Karpas-422 (cell line): ENCODE results near the gene RGL3. TPM values are rescaled to one million over a fixed set of nuclear protein-coding genes. Genes with fewer than 3 reads are reported as not detected.

Source experiments
- DNase-seq: peaks from one replicate; pipeline ENCODE4 v3.0.0-alpha.2; 2015
- H2AFZ ChIP-seq: fragments of 200-600 bp; sonication (generic); 2 replicates; pipeline ENCODE4 v1.6.1; 2014; ENCODE audit warnings: antibody characterized with exemption, low read length, mixed read lengths
- H3K27ac ChIP-seq: fragments of 200-600 bp; sonication (generic); 2 replicates; pipeline ENCODE4 v1.5.1; 2014; ENCODE audit warnings: mild to moderate bottlenecking, low read length, moderate library complexity
- H3K27me3 ChIP-seq: fragments of 200-600 bp; sonication (generic); 2 replicates; pipeline ENCODE4 v1.6.1; 2014; ENCODE audit warnings: low read length, mixed read lengths
- H3K36me3 ChIP-seq: fragments of 200-600 bp; sonication (generic); 2 replicates; pipeline ENCODE4 v1.6.1; 2014; ENCODE audit warnings: low read length, mixed read lengths; ENCODE audit not compliant: insufficient read depth
- H3K4me1 ChIP-seq: fragments of 200-600 bp; sonication (generic); 2 replicates; pipeline ENCODE4 v1.6.1; 2014; ENCODE audit warnings: mild to moderate bottlenecking, low read length, mixed read lengths
- H3K4me2 ChIP-seq: fragments of 200-600 bp; sonication (generic); 2 replicates; pipeline ENCODE4 v1.6.1; 2014; ENCODE audit warnings: low read length, low read depth, mild to moderate bottlenecking; ENCODE audit not compliant: poor library complexity, severe bottlenecking
- H3K4me3 ChIP-seq: fragments of 200-600 bp; sonication (generic); 2 replicates; pipeline ENCODE4 v1.5.1; 2014; ENCODE audit warnings: mild to moderate bottlenecking, antibody characterized with exemption, low read length, mixed read lengths
- H3K79me2 ChIP-seq: fragments of 200-600 bp; sonication (generic); 2 replicates; pipeline ENCODE4 v1.6.1; 2014; ENCODE audit warnings: mild to moderate bottlenecking, low read length, mixed read lengths
- H3K9ac ChIP-seq: fragments of 200-600 bp; sonication (generic); 2 replicates; pipeline ENCODE4 v1.6.0; 2014; ENCODE audit warnings: low read length
- H3K9me2 ChIP-seq: fragments of 200-600 bp; sonication (generic), shearing (Covaris generic); replicated peaks from 2 replicates; pipeline ENCODE4 v1.6.0; 2014; ENCODE audit warnings: mild to moderate bottlenecking, low read length, moderate library complexity; ENCODE audit not compliant: insufficient read depth
- H3K9me3 ChIP-seq: fragments of 300-700, 200-600 bp; sonication (generic); 2 replicates; pipeline ENCODE4 v1.6.1; 2014; ENCODE audit warnings: low read length, mixed read lengths
- H4K20me1 ChIP-seq: fragments of 200-600 bp; sonication (generic); 2 replicates; pipeline ENCODE4 v1.6.1; 2014; ENCODE audit warnings: mild to moderate bottlenecking, antibody characterized with exemption, low read length, low read depth; ENCODE audit not compliant: insufficient read depth
- total RNA-seq: library from RNA; depleted of rRNA; stranded (reverse); fragments of >200 nt; shearing (Covaris generic); gene quantifications from 2 replicates; pipeline ENCODE4 v1.2.3, GENCODE V29; 2014; ENCODE audit warnings: low replicate concordance

Gene RGL3
- total RNA-seq, 1 experiment from 2014 or later, result not detected

DNA sequence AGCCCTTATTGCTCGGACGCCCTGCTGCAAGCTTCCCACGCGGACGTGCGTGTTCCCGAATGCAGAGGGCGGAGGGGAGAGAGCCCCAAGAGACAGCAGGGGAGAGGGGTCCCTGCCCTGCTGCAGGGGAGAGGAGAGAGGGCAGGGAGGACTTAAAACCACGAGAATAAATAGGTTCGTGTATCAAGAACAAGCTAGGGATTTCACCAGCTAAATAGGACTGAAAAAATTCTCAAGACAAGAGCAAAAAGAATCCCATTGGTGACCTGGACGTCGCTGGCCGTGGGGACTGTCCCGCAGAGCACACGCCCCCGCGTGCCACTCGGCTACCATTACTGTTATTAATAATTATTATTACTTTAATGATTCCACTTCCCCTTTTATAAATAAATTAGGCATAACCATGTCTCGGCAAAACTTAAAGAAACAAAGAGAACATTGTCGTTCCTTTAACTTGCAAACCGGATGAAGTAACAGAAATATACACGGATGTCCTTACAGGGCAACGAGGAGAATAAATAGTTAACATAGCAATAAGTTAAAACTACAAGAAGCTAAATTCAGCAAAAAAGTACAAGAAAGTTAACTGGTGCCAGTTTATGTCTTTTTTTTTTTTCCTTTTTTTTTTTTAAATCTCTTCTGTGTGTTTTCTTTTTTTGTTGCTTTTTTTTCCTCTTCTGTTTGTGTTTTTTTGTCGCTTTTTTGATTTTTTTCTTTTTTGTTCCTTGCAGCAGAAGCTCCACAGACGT, 32.9 kb upstream of the RGL3 start:
- Histone ChIP-seq H3K9me3 (no peaks in the 10 kb centered on the region), H3K9me2 (no peaks in the 10 kb centered on the region), H3K27ac (peak overlapping the region; percentile 58), H4K20me1 (no peaks in the 10 kb centered on the region), H2AFZ (0 out of 2 replicates have a peak overlapping the region, but pooled peaks have one; percentile 54), H3K27me3 (no peaks in the 10 kb centered on the region), H3K4me1 (peaks cover 19% of the 10 kb centered on the region), H3K4me2 (peak overlapping the region; percentile 63), H3K79me2 (no peaks in the 10 kb centered on the region), H3K9ac (peak overlapping the region; percentile 54), H3K36me3 (no peaks in the 10 kb centered on the region; the same call in 1 of the 2 replicates), H3K4me3 (peak overlapping the region; percentile 38; the same call in 1 of the 2 replicates)
- DNase-seq, result peak; percentile 64

DNA sequence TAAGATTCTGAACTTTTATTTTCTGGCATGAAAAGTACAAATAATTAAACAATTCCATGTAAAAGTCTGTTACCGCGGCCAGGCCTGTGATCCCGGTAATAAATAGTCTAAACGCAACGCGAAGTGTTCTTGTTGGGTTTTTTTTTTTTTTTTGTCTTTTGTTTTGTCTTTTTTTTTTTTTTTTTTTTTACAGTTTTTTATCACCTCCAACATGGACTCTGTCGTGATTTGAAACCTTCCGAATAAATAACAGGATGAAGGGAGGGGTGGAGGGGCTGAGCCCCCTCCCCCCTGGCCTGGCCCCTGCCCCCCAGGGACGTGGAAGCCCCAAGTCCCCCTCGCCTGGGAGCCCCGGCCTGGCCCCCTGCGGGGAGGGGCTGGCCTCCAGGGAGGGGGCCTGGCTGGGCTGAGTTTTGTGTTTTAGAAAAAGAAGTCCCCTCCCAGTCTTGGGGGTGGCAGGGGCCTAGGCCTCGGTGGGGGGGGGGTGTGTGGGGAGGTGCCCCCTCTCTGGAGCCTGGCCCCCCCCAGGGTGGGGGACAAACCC, 32.3 kb upstream of the RGL3 start:
- Histone ChIP-seq H3K79me2 (no peaks in the 10 kb centered on the region), H3K27ac (peak overlapping the region; percentile 58; the same call in 1 of the 2 replicates), H3K9me3 (no peaks in the 10 kb centered on the region), H3K4me2 (peak overlapping the region; percentile 63), H3K9ac (peak overlapping the region; percentile 54), H3K27me3 (no peaks in the 10 kb centered on the region), H3K36me3 (no peaks in the 10 kb centered on the region; the same call in 1 of the 2 replicates), H3K4me1 (peaks cover 19% of the 10 kb centered on the region), H3K4me3 (peak overlapping the region; percentile 38; the same call in 1 of the 2 replicates), H2AFZ (no peak overlapping the region), H4K20me1 (no peaks in the 10 kb centered on the region), H3K9me2 (no peaks in the 10 kb centered on the region)
- DNase-seq, result no peak

DNA sequence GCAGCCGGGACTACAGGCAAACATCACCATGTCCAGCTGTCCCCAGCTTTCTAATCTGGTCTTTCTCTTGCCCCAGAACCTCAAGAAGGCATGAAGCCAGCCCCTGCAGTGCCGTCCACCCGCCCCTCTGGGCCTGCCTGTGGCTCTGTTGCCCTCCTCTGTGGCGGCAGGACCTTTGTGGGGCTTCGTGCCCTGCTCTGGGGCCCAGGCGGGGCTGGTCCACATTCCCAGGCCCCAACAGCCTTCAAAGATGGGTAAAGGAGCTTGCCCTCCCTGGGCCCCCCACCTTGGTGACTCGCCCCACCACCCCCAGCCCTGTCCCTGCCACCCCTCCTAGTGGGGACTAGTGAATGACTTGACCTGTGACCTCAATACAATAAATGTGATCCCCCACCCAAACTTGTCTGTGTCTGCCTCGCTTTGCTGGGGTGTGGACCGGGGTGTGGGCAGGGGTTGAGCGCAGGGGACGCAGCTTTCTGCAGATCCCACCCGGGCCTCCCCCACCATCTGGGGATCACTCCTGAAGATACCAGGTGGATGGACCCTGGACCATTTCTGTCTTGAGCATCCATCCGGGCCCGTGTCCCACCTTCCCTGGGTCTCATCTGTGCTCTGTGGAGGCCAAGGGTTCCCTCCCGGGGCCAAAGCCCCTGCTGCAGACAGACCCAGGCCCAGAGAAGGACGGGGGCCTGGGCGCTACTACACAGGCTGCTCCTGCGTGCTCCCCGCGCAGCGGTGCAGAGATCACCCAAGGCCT, 31.6 kb upstream of the RGL3 start:
- Histone ChIP-seq H3K4me2 (peak overlapping the region; percentile 63), H3K4me1 (peaks cover 19% of the 10 kb centered on the region), H3K27ac (no peak overlapping the region), H3K9me3 (no peaks in the 10 kb centered on the region), H3K9me2 (no peaks in the 10 kb centered on the region), H2AFZ (no peak overlapping the region), H3K27me3 (no peaks in the 10 kb centered on the region), H3K4me3 (no peak overlapping the region), H3K79me2 (no peaks in the 10 kb centered on the region), H4K20me1 (no peaks in the 10 kb centered on the region), H3K9ac (no peak overlapping the region), H3K36me3 (no peaks in the 10 kb centered on the region; the same call in 1 of the 2 replicates)
- no peak for DNase-seq

DNA sequence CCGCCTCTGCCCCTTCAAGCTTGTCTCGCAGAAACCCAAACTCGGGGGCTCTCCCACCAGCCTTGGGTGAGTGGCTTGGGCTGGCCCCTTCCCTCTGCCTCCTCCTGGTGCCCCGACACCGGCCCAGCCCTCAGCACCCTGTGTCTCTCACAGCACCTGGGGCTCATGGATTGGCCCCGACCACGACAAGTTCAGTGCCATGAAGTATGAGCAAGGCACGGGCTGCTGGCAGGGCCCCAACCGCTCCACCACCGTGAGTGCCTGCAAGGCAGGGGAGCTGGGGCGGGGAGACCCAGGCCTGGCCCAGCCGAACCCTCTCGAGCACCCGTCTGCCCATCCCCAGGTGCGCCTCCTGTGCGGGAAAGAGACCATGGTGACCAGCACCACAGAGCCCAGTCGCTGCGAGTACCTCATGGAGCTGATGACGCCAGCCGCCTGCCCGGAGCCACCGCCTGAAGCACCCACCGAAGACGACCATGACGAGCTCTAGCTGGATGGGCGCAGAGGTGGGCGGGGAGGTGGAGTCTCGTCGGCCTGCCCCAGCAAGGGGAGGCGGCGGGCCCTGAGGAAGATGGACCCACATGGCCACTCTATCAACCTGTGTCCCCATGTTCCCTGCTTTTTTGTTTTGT, 29.9 kb upstream of the RGL3 start:
- H3K4me1 ChIP-seq, result peaks cover 19% of the 10 kb centered on the region
- no peaks in the 10 kb centered on the region for H3K27me3 ChIP-seq
- H4K20me1 ChIP-seq, result no peaks in the 10 kb centered on the region
- no peaks in the 10 kb centered on the region; the same call in 1 of the 2 replicates for H3K36me3 ChIP-seq
- no peak overlapping the region for H3K4me2 ChIP-seq
- no peak overlapping the region for H3K4me3 ChIP-seq
- no peaks in the 10 kb centered on the region for H3K9me2 ChIP-seq
- no peaks in the 10 kb centered on the region for H3K79me2 ChIP-seq
- H3K9me3 ChIP-seq, result no peaks in the 10 kb centered on the region
- no peak overlapping the region for H3K9ac ChIP-seq
- no peak overlapping the region for H2AFZ ChIP-seq
- DNase-seq, result peak; percentile 36
- no peak overlapping the region for H3K27ac ChIP-seq

DNA sequence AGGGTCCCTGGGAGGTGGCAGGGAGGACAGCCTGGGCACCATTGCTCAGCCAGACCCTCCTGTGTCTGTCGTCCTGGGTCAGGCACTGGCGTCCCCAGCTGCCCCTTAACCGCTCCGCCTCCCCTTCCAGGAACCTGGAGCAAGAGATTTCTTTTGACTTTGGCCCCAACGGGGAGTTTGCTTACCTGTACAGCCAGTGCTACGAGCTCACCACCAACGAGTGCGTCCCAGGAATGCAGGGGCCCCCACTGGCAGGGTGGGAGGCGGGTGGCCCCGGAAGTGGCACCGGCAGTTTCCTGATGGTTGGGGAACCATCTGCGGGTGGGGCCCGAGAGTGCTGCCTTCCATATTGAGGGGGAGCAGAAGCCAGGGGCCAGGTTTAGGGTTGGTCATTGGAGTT, 29.3 kb upstream of the RGL3 start:
- H3K79me2 ChIP-seq, result no peaks in the 10 kb centered on the region

DNA sequence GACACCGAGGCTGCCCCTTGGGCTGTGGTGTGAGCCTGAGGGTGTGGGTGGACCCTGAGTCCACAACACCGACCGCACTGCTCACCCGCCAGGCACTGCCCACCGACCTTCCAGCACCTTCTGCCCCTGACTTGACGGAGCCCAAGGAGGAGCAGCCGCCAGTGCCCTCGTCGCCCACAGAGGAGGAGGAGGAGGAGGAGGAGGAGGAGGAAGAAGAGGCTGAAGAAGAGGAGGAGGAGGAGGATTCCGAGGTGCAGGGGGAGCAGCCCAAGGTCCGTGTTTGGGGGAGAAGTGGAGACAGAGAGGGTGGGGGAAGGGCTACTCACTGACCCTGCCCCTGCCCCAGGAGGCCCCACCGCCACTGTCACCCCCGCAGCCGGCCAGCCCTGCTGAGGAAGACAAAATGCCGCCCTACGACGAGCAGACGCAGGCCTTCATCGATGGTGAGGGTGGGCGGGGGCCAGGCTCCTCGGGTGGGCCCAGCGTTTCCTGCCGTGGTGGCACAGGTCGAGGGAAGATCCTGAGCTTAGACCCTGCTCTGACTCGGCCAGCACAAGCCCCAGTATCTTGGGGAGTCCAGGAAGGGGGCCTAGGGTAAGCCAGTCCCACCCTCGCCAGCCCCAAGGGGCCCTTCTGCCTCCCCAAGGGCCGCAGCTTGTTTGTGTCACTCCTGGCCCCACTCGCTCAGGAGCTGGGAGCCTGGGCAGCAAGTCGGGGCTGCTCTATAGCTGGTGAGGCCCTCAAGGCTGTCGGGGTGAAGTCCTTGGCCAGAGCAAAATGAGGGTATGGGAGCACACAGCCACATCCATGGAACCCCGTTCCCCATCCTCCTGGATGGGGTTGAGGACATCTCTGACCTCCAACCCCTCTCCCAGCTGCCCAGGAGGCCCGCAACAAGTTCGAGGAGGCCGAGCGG, 28.5 kb upstream of the RGL3 start:
- no peak for DNase-seq
- Histone ChIP-seq H3K27ac (no peak overlapping the region), H3K4me2 (no peak overlapping the region), H3K27me3 (no peaks in the 10 kb centered on the region), H3K36me3 (no peaks in the 10 kb centered on the region; the same call in 1 of the 2 replicates), H3K4me1 (peaks cover 19% of the 10 kb centered on the region), H3K9me3 (no peaks in the 10 kb centered on the region), H2AFZ (no peak overlapping the region), H3K79me2 (no peaks in the 10 kb centered on the region), H3K9ac (no peak overlapping the region), H3K9me2 (no peaks in the 10 kb centered on the region), H3K4me3 (no peak overlapping the region), H4K20me1 (no peaks in the 10 kb centered on the region)

More for the DNA sequence above, 29.3 kb upstream of the RGL3 start:
- H3K9ac ChIP-seq, result no peak overlapping the region
- no peak for DNase-seq
- H3K4me2 ChIP-seq, result no peak overlapping the region
- no peaks in the 10 kb centered on the region; the same call in 1 of the 2 replicates for H3K36me3 ChIP-seq
- H3K9me2 ChIP-seq, result no peaks in the 10 kb centered on the region
- no peak overlapping the region for H3K4me3 ChIP-seq
- H3K27me3 ChIP-seq, result no peaks in the 10 kb centered on the region
- no peak overlapping the region for H3K27ac ChIP-seq
- no peak overlapping the region for H2AFZ ChIP-seq
- no peaks in the 10 kb centered on the region for H4K20me1 ChIP-seq
- no peaks in the 10 kb centered on the region for H3K9me3 ChIP-seq
- H3K4me1 ChIP-seq, result peaks cover 19% of the 10 kb centered on the region

DNA sequence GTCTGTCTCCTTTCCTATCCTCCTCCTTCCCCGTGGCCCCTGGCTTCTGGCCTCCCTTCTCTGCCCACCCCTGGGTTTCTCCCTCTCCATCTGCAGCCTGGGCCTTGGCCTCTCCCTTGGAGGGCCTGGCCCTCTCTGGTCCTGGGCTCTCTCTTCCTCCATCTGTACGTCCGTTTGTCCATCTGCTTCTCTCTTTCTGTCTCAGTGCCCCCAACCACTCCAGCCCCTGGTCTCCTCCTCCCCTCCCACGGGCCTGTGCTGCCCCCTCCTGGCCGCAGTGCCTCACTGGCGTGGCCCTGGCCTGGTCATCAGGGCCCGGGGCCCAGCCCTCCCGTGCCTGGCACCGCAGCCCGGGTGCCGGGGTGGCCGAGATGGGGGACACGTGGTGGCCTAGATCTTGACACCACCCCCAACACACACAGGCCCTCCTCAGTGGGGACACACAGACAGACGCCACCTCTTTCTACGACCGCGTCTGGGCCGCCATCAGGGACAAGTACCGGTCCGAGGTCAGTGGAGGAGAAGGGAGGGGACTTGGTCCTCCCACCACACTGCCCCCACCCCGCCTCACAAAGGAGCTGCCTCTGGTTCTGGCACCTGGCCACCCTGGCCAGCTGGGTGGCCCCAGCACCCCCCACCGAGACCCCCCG, 27.7 kb upstream of the RGL3 start:
- Histone ChIP-seq H3K4me2 (no peak overlapping the region), H3K4me1 (peaks cover 11% of the 10 kb centered on the region), H3K36me3 (no peaks in the 10 kb centered on the region; the same call in 1 of the 2 replicates), H3K9ac (no peak overlapping the region), H3K9me2 (no peaks in the 10 kb centered on the region), H2AFZ (no peak overlapping the region), H3K27ac (no peak overlapping the region), H3K27me3 (no peaks in the 10 kb centered on the region), H3K79me2 (no peaks in the 10 kb centered on the region), H4K20me1 (no peaks in the 10 kb centered on the region), H3K9me3 (no peaks in the 10 kb centered on the region), H3K4me3 (no peak overlapping the region)
- DNase-seq, result peak; percentile 78
